GM21723 (cell line): ENCODE results near the gene ANK3.

Experiments used
- ATAC-seq: cut with Tn5 transposase; IDR thresholded peaks from one replicate; pipeline ENCODE4 v1.9.1; 2021; ENCODE audit warnings: mild to moderate bottlenecking, moderate library complexity; ENCODE audit not compliant: unreplicated experiment

ANK3 gene

GRCh38 chr10:60282771-60283353 is 106.8 kb downstream of the ANK3 start:
- no peak for ATAC-seq

DNA sequence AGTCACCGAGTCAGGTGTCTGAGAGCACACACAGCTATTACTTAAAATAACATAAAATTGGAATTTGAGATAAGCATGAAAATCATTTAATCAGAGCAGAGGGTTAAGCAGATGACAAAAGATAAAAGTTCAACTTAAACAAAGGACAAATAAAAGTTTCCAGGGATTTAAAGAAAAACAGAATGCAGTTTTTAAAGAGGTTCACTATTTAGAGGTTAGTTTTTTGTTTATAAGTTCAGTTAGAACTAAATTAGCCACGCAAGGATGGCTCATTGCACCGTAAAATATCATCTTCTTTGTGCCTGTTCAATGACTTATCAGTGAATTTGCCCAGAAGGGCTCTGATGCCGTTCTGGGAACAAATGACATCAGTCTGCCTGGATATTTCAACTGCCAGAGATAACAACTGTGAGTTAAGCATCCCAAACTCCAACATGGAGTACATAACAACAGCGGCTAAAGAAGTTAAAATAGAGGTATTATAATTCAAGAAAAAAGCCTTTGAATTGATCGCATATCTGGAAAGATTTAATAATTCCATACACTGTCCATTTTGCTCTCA is 107.8 kb downstream of the ANK3 start:
- ATAC-seq, result no peak

- ATAC-seq, result no peak
These were observed 108.3 kb downstream of the ANK3 start for GRCh38 chr10:60281331-60281730.

GRCh38 chr10:60280475-60280874 is 109.2 kb downstream of the ANK3 start:
- no peak for ATAC-seq

GRCh38 chr10:60277656-60278055 is 112.0 kb downstream of the ANK3 start:
- no peak for ATAC-seq

DNA sequence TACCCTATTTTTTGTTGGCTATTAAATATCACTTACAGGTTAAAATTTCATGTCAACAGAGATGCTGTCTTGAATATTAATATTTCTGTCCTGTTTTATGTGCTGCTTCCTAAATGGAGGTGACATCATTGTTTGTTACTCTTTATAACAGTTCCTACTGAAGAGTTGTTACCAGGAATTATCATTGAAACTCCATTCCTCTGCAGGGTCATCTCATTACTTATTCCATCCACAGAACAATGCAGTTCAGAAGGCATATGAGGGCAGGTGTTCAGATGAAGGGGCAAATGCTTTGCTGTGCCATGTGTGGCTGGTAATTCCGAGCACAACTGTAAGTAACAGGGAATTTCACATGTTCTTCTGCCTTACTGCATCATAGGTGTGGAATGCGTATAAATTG is 113.4 kb downstream of the ANK3 start:
- ATAC-seq, result no peak

GRCh38 chr10:60271319-60272040 is 118.2 kb downstream of the ANK3 start:
- no peak for ATAC-seq

GRCh38 chr10:60270426-60270825 is 119.2 kb downstream of the ANK3 start:
- ATAC-seq, result no peak

- ATAC-seq, result no peak
These were observed 121.9 kb downstream of the ANK3 start for GRCh38 chr10:60267802-60268201.

- ATAC-seq, result no peak
These were observed 123.2 kb downstream of the ANK3 start for GRCh38 chr10:60266513-60266912.

DNA sequence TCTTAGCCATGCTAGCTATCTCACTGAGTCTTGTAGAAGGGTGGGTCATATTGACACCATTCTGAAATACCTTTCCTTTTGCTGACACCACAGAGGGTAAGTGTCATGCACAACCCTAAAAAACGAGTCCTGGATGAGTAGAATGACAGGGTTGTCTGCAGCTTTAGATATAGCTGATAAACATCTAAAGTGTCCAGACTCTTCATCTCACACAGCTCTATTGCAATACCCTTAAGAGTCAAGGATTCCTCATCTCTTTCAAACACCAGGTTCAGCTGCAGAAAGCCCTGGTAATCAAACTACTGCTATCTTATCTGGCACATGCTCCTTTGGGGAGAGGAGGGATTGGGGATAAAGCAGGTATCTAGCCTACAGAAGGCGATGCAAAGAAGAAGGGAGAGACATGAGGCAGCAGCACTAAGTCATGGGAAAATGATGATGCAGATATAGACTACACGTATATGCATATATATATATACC is 127.0 kb downstream of the ANK3 start:
- ATAC-seq, result no peak

- no peak for ATAC-seq
These were observed 129.4 kb downstream of the ANK3 start for GRCh38 chr10:60260321-60260720.

DNA sequence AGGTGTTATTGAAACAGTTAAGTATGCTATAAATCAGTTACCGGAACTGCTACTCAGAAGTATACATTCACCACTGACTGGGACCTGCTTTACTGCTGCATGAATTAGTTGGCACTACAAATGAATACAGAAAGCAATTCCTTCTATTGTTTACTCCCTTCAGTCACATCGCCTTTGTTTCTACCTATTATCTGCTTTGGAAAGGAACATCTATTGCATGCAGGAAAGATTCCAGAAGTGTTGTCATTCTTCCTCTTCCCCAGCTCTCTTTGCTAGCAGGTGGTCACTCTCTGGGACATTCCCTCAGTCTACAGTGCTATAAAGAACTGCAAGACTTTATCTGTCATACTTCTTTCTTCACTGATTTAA is 131.3 kb downstream of the ANK3 start:
- no peak for ATAC-seq

- no peak for ATAC-seq
These were observed 131.8 kb downstream of the ANK3 start for GRCh38 chr10:60257767-60258428.

DNA sequence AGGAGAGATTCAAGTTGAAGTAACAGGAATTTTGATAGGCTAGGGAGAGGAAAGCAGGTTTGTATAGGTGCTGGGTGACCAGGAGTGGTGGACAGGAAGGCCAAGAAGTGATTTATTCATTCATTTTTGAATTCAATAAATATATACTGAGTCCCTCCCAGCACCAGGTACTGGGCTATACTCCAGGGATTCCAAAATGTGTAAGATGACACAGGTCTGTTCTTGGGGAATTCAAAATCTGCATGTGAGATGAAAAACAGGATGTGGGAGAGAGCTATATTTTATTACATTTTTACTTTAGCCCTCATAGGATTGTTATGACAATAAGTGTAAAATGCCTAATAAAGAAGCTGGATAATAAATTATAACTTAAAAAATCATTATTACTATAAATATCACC is 134.9 kb downstream of the ANK3 start:
- ATAC-seq, result no peak

- ATAC-seq, result no peak
These were observed 136.2 kb downstream of the ANK3 start for GRCh38 chr10:60253484-60253883.

GRCh38 chr10:60252688-60253087 is 137.0 kb downstream of the ANK3 start:
- no peak for ATAC-seq

DNA sequence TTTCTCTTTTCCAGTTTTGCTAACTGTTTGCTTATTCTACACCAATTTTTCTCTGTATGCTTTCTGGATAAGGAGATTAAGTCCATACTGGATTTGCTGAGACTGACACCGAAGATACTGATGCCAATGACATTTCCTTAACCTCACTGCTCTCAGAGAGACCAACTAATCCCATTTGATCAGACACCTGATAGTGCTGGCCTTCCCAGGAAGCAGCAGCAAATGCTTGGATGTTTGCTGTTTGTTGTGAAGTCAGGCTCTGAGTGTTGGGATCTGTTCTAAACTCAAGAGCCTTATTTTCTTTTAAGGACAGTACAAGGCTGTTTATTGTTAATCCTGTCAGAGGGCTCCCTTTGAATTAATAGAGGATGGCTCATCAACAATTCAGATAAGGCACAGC is 143.3 kb downstream of the ANK3 start:
- no peak for ATAC-seq

- ATAC-seq, result no peak
These were observed 150.4 kb downstream of the ANK3 start for GRCh38 chr10:60239228-60239627.

GRCh38 chr10:60238759-60239100 is 150.9 kb downstream of the ANK3 start:
- no peak for ATAC-seq

DNA sequence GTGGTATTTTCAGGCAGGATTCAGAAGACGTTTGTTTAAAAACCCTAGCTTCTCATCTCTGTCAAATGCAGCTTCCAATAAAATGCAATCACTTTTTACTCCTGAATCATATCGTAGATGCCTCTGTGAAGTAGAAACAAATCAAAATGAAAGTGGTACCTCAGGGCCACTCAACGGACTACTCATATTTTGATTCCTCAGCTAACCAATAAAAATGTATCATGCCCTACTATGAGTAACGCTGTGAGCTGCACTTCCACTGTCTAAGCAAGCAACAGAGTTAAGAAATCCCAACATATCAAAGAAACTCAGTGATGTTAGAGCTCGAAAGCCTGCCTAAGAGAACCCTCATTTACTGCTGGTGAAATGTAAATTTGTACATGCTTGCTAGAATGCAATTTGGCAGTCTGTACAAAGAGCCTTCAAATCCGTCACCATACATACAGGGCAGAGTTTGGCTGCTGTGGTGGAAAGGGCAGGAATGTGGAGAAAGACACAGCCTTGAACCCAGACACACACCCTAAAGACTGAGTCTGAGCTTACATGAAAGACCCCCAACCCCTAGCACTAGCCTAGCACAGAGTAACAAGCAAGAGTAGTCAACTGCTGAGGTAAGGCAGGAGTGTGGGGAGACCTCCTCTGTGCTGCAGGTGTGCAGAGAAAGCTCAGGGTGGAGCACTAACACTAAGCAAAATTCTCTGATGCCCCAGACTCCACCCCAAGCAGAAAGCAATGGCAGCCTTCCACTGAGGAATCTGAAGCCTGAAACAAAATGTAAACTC is 151.5 kb downstream of the ANK3 start:
- peak; percentile 57 for ATAC-seq
